IPS DF 4.7 (cell line): ENCODE measurements around the gene NOC4L.
A peak's percentile ranks its signal among the peaks of the same experiment; 100 is the strongest.
"Not testable (repeated sequence)": the region's sequence is repeated elsewhere in the genome, so short reads cannot be mapped to it uniquely, and the experiment has no call there.

Source experiments
- DNase-seq: peaks from one replicate; pipeline ENCODE4 v3.0.0-alpha.2; 2013; ENCODE audit warnings: low spot score; ENCODE audit errors: extremely low read depth

NOC4L gene

GRCh38 chr12:132142679-132143335 is 1.4 kb upstream of the NOC4L start:
- no peak for DNase-seq

- DNase-seq = no peak
Observed at GRCh38 chr12:132143336-132144071, 753 bp upstream of the NOC4L start.

GRCh38 chr12:132144810-132145168 is 532 bp downstream of the NOC4L start:
- no peak for DNase-seq

GRCh38 chr12:132145334-132145733 is 1.1 kb downstream of the NOC4L start:
- no peak for DNase-seq

GRCh38 chr12:132146098-132146497 is 1.8 kb downstream of the NOC4L start:
- no peak for DNase-seq

GRCh38 chr12:132146772-132147422 is 2.6 kb downstream of the NOC4L start:
- DNase-seq = no peak

GRCh38 chr12:132147423-132148367 is 3.4 kb downstream of the NOC4L start:
- no peak for DNase-seq

GRCh38 chr12:132148368-132149045 is 4.2 kb downstream of the NOC4L start:
- DNase-seq = no peak

- not testable (repeated sequence) for DNase-seq
Observed at GRCh38 chr12:132149526-132149925, 5.3 kb downstream of the NOC4L start.

- DNase-seq = no peak
Observed at GRCh38 chr12:132150780-132151144, 6.5 kb downstream of the NOC4L start.

GRCh38 chr12:132151145-132151765 is 7.0 kb downstream of the NOC4L start:
- DNase-seq = no peak

- no peak for DNase-seq
Observed at GRCh38 chr12:132151766-132152410, 7.6 kb downstream of the NOC4L start.

GRCh38 chr12:132152411-132152821 is 8.2 kb downstream of the NOC4L start:
- DNase-seq = no peak

- no peak for DNase-seq
Observed at GRCh38 chr12:132152953-132153352, 8.7 kb downstream of the NOC4L start.

GRCh38 chr12:132153501-132154340 is 9.5 kb downstream of the NOC4L start:
- DNase-seq = peak; percentile 69

- DNase-seq = no peak
Observed at GRCh38 chr12:132154341-132154761, 10.1 kb downstream of the NOC4L start.

GRCh38 chr12:132154941-132155770 is 10.9 kb downstream of the NOC4L start:
- DNase-seq = no peak
